Liver (tissue), 3 donors: Measurements from ENCODE around the gene ALS2CL.

Source experiments
- EGR1 ChIP-seq, 2 donors: IDR thresholded peaks; 2 replicates each; pipeline ENCODE4 v1.6.1; 2016 to 2018; ENCODE audit warnings: antibody characterized with exemption in 2 of 2, low read depth in 2 of 2
- GABPA ChIP-seq, 2 donors: IDR thresholded peaks in 1 of 2; conservative IDR thresholded peaks in 1 of 2; 2 replicates each; pipeline ENCODE4 v1.6.1; 2016; ENCODE audit warnings: antibody characterized with exemption in 2 of 2, mild to moderate bottlenecking in 1 of 2, moderate library complexity in 1 of 2
- NR2F2 ChIP-seq: IDR thresholded peaks from 2 replicates; pipeline ENCODE4 v1.6.1; 2016; ENCODE audit warnings: antibody characterized with exemption
- TAF1 ChIP-seq: conservative IDR thresholded peaks from 2 replicates; pipeline ENCODE4 v1.6.1; 2016; ENCODE audit warnings: antibody characterized with exemption, mild to moderate bottlenecking
- YY1 ChIP-seq: IDR thresholded peaks from 2 replicates; pipeline ENCODE4 v1.6.1; 2016; ENCODE audit warnings: antibody characterized with exemption, mild to moderate bottlenecking
- TF ChIP-seq, protein P1 (sequence below): fragments of 150-350 bp; IDR thresholded peaks from 2 replicates; pipeline ENCODE4 v1.5.1; 2017; ENCODE audit warnings: improper control_type of control experiment, low read depth, low read length; ENCODE audit not compliant: missing input control
- TF ChIP-seq, protein P2 (sequence below): IDR thresholded peaks from 2 replicates; pipeline ENCODE4 v1.6.1; 2016; ENCODE audit warnings: antibody characterized with exemption
- TF ChIP-seq, protein P3 (sequence below): IDR thresholded peaks from 2 replicates; pipeline ENCODE4 v1.6.1; 2016; ENCODE audit warnings: antibody characterized with exemption, mild to moderate bottlenecking
- donor health status: healthy.
- donor health status: healthy.

DNA sequence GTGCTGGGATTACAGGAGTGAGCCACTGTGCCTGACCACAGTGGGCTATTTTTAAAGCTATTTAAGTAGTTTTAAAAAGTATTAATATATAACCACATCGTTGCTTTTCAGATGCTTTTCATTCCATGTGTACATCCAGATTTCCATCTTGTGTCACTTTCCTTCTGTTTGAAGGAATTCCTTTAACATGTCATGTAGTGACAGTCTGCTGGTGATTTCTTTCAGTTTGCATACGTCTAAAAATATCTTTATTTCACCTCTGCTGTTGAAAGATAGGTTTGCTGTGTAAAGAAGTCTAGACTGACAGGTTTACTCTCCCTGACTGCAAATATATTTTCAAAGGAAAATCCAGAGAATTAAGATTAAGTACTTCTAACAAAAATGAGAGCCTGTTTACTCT, 68.9 kb downstream of the ALS2CL start:
- TF ChIP-seq, protein P1, sequence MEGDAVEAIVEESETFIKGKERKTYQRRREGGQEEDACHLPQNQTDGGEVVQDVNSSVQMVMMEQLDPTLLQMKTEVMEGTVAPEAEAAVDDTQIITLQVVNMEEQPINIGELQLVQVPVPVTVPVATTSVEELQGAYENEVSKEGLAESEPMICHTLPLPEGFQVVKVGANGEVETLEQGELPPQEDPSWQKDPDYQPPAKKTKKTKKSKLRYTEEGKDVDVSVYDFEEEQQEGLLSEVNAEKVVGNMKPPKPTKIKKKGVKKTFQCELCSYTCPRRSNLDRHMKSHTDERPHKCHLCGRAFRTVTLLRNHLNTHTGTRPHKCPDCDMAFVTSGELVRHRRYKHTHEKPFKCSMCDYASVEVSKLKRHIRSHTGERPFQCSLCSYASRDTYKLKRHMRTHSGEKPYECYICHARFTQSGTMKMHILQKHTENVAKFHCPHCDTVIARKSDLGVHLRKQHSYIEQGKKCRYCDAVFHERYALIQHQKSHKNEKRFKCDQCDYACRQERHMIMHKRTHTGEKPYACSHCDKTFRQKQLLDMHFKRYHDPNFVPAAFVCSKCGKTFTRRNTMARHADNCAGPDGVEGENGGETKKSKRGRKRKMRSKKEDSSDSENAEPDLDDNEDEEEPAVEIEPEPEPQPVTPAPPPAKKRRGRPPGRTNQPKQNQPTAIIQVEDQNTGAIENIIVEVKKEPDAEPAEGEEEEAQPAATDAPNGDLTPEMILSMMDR: no peak
- TF ChIP-seq GABPA (IDR thresholded peaks at IDR 0.05 in 1 of 2, conservative IDR thresholded peaks at IDR 0.05 in 1 of 2) (no peak), TAF1 (no peak), YY1 (no peak), NR2F2 (no peak), EGR1 (IDR thresholded peaks at IDR 0.05; ENCODE audit: low read depth in 2 of 2) (no peak)
- TF ChIP-seq, protein P2, sequence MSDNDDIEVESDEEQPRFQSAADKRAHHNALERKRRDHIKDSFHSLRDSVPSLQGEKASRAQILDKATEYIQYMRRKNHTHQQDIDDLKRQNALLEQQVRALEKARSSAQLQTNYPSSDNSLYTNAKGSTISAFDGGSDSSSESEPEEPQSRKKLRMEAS: no peak
- TF ChIP-seq, protein P3, sequence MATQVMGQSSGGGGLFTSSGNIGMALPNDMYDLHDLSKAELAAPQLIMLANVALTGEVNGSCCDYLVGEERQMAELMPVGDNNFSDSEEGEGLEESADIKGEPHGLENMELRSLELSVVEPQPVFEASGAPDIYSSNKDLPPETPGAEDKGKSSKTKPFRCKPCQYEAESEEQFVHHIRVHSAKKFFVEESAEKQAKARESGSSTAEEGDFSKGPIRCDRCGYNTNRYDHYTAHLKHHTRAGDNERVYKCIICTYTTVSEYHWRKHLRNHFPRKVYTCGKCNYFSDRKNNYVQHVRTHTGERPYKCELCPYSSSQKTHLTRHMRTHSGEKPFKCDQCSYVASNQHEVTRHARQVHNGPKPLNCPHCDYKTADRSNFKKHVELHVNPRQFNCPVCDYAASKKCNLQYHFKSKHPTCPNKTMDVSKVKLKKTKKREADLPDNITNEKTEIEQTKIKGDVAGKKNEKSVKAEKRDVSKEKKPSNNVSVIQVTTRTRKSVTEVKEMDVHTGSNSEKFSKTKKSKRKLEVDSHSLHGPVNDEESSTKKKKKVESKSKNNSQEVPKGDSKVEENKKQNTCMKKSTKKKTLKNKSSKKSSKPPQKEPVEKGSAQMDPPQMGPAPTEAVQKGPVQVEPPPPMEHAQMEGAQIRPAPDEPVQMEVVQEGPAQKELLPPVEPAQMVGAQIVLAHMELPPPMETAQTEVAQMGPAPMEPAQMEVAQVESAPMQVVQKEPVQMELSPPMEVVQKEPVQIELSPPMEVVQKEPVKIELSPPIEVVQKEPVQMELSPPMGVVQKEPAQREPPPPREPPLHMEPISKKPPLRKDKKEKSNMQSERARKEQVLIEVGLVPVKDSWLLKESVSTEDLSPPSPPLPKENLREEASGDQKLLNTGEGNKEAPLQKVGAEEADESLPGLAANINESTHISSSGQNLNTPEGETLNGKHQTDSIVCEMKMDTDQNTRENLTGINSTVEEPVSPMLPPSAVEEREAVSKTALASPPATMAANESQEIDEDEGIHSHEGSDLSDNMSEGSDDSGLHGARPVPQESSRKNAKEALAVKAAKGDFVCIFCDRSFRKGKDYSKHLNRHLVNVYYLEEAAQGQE: no peak
